ENCODE results near the gene PAQR3. TPM values are rescaled to one million over a fixed set of nuclear protein-coding genes. Genes with fewer than 3 reads are reported as not detected.

The PAQR3 gene, protein sequence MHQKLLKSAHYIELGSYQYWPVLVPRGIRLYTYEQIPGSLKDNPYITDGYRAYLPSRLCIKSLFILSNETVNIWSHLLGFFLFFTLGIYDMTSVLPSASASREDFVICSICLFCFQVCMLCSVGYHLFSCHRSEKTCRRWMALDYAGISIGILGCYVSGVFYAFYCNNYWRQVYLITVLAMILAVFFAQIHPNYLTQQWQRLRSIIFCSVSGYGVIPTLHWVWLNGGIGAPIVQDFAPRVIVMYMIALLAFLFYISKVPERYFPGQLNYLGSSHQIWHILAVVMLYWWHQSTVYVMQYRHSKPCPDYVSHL
- 12.0 and 23.3 TPM in 2 replicates for total RNA-seq

DNA sequence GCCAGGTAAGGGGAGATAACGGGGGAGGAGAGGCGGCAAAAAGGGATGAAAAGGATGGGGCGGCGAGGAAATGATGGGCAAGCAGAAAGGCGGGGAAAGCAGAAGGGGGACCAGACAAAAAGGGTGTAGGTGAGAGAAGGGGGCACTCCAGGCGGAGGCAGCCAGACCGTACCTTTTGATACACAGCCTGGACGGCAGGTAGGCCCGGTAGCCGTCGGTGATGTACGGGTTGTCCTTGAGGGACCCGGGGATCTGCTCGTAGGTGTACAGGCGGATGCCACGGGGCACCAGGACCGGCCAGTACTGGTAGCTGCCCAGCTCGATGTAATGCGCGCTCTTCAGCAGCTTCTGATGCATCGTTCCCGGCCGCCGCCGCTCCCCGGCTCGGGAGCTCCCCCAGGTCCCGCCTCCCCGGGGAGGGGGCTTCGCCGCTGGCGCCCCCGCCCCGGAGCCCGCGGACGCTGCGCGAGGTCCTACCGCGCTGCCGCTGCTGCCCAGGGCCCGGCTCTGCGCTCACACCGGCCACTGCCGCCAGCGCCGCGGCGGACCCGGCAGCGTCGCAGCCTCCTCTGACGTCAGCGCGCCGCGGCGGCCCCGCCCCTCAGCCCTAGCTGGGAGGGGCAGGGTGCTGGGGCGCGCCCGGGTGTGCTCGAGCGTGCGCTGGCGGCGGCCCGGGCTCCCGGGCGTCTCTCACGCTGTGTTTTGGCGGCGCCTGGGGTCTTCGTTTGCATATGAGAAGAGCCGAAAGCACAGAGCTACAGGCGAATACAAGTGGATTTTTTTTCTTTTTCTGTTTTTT lies at the start of gene PAQR3:
Gene PAQR3, minus strand, starts transcription at position 571 of the 799 bp plus-strand sequence. Its CDS starts 214 bp downstream, at position 357.

Other genes with a start within 250 kb of the PAQR3 start
- gene BMP2K, start 163.1 kb downstream of the PAQR3 start, total RNA-seq = 12.2 and 24.8 TPM in 2 replicates

Data from mesangial cell (primary cell).